COLO668 (cell line): ENCODE data around the gene BCL2.

Experiments
- DNase-seq: peaks from one replicate; lab custom pipeline; 2025; ENCODE audit not compliant: unreplicated experiment; lab: John Stamatoyannopoulos, UW

Gene BCL2

GRCh38 chr18:63187223-63187574, 132.4 kb downstream of the BCL2 start:
- no peak for DNase-seq

DNA sequence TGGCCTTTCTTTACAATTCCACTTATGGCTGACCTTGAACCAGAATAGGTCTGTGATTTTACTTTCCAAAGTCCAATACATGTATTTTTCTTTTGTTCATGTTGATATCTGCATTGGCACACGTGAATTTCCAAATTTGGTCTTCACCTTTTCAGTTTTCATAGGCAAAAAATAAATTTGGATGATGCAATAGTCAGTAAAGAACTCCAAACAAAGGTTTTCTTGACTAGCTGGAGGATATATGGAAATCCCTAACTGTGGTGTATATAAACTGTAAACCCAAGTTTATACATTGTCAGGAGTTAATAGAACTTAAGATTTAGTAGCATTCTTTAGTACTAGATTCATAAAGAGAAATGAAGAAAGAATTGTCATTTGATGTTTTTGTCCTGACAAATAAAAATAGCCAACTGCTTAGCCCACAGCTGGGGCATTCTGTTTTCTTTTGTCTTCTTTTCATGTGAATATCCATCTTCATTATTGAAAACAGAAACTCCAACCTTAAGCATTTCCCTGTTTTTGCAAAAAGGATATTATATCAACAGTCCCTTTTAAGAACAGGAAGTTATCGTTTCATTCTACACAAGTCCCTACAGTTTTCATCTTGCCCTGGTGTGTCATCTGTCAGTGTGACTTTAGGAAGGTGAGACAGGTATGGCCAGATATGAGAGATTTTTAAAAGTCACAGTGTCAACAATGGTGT, 132.9 kb downstream of the BCL2 start:
- DNase-seq: no peak

GRCh38 chr18:63185984-63186383, 133.6 kb downstream of the BCL2 start:
- no peak for DNase-seq

- no peak for DNase-seq
These were observed 135.4 kb downstream of the BCL2 start for GRCh38 chr18:63183952-63184770.

- DNase-seq: no peak
These were observed 136.2 kb downstream of the BCL2 start for GRCh38 chr18:63183378-63183777.

GRCh38 chr18:63182861-63183260, 136.7 kb downstream of the BCL2 start:
- DNase-seq: peak; percentile 37

DNA sequence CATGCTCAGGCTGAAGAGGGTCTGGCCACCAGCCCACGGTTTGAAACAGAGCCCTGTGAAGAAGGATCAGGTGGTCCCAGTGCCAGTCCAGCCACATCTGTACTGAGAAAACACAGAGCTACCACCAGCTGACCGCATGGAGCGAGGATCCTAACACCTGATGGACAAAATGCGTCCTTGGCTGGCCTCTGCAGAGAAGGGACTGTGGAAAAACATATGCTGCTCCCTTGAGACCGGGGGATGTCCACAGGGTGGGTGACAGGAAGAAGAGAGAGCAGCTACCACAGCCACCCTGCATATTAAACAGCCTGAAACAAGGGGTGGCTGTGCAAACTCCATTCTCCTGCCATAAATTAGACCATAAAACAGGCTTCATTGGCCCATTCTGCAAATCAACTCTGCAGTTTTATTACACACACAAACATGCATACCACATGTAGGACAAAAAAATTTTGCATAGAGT, 137.2 kb downstream of the BCL2 start:
- no peak for DNase-seq

DNA sequence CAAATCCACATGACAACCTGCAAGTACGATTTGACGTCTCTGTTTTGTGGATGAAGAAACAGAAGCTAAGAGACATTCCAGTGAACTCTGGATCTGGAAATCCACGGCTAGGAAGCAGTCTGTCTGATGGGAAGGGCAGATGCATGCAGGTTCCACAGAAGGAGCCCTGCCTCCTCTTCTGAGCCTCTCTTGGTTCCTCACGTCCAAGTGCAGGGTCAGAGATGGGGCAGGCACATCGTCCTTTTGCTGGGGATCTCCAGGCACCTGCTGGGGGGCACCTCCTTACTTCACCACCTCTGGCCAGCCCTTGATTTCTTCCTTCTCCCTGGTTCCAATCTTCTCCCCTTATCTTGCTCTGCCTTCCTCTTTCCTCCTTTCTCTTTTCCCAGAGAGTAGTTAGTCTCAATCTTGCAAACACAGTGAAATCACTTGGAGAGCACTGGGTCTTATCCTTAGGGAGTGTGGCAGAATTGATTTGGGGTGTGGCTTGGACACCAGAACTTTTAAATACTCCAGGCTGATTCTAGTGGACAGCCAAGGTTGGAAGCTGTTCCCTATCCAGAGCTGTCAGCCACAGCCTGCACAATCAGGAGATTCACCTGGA, 137.8 kb downstream of the BCL2 start:
- no peak for DNase-seq

DNA sequence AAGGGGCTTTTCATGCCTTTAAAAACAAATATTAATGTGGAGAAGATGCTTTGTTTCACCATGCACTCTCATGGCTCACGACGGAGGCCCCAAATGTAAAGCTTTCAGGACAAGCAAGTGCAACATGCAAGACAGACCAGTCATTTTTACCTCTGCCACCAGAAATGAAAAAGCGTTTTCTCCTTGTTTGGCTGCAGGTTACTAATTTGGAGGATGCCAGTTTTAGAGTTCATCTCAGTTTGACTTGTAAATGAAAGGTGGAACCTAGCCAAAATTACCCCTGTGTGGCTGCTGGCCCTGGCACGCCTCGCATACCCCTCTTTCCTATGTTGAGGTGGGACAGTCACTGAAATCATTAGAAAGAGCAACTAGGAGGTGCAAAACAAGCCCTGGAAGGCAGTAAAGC, 138.6 kb downstream of the BCL2 start:
- DNase-seq: no peak

DNA sequence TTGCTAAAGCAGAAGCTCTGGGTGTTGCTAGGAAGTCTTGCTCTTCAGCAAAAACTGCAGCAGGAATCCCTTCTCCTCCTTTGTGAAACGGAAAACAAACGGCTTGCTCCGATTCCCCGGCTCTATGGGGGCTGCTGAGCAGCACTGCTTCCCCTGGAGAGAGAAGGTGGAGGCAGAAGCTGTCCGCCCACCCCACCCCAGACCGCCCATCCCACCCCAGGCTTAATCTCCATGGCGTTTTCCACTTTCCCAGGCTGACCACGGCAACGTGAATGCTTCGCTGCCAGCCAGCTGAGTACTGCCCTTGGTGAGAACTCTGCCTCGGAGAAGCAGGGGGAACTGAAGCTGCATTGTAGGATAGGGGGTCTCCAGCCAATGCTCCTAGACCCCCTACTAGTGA, 139.2 kb downstream of the BCL2 start:
- no peak for DNase-seq

DNA sequence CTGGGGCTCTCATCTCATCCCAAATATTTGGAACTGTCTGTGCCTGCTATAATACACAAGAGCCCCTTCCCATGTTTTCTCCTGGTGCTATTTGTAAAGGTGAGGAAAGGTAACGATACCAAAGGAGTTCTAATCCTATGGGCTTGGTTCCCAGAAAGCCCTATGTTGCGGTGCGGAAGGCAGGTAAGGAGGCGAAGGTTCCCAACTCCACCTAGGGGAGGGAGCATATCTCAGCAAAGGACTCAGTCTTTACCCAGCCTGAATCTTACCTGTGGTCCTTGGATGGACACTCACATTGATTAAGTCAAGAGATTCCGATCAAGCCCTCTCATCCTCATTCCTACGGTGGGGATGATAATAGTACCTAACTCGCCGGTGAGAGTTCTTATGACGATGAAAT, 140.1 kb downstream of the BCL2 start:
- DNase-seq: no peak

- DNase-seq: no peak
These were observed 140.6 kb downstream of the BCL2 start for GRCh38 chr18:63178971-63179370.

GRCh38 chr18:63177919-63178821, 141.4 kb downstream of the BCL2 start:
- DNase-seq: no peak

DNA sequence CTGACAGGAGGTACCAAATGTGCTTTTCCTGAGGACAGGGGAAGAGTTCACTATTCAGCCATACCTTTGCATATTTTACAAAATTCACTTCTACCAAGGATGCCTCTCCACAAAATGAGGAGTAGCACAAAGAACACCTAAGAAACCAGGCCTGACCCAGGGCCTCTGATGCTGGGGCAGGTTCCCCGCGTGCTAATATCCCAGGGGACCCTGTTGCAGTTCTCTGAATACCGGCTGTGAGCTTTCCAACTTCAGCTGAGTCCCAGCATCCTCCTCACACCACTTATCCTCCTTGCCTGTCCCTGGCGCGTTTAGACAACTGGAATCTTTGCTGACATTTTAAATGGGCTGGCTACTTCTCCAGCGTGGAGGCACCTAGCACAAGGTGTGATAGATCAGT, 142.3 kb downstream of the BCL2 start:
- no peak for DNase-seq

- DNase-seq: no peak
These were observed 144.3 kb downstream of the BCL2 start for GRCh38 chr18:63175264-63175663.

DNA sequence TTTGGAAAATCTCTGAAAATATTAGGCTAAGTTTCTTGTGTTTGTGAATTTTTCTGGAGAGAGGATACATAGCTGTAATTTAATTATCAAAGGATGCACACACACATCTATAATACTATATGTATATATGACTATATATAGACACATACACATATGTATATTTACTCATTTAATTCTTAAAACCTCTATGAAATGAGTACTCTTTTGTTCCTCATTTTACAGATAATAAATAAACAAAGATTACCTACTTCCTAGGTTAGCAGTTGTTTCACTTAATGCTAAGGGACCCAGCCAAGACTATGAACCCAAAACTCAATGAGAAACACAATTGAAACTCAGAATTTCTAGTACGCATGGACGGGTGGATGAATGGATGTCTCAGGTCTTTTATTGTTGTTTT, 145.6 kb downstream of the BCL2 start:
- DNase-seq: no peak

- no peak for DNase-seq
These were observed 149.7 kb downstream of the BCL2 start for GRCh38 chr18:63169853-63170252.

DNA sequence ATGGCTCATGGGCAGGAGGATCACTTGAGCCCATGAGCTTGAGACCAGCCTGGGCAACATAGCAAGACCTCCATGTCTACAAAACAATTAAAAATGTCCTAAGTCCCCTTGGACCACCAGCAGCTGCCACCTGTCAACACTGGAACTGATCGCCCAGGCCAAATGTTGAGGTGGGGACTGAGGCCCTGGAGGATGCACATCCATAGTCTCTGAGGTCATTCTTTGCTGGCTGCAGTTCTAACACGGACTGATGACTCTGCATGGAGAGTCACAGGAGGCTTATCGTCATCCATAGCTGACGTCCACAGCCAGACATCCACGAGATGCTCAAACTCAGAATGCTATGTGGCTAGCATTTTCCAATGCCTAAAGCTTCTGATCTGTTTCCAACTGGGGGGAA, 151.3 kb downstream of the BCL2 start:
- DNase-seq: no peak

DNA sequence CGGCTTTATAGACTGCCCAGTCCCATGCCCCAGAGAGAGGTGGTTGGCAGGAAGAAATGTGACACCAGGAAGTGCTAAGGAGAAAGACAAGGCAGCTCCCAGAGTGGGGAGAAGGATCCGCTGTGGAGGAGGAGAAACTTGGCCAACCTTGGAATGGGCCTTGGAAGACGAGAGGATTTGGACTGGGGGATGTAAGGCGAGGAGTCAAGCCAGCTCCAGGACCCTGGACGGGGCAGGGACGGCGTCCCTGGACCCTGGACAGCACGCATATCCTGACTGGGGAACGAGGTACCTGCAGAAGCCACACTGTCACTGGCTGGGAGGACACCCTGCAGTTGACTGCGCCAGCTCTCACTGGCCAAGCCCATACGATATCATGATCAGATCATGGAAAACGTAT, 153.4 kb downstream of the BCL2 start:
- DNase-seq: no peak

DNA sequence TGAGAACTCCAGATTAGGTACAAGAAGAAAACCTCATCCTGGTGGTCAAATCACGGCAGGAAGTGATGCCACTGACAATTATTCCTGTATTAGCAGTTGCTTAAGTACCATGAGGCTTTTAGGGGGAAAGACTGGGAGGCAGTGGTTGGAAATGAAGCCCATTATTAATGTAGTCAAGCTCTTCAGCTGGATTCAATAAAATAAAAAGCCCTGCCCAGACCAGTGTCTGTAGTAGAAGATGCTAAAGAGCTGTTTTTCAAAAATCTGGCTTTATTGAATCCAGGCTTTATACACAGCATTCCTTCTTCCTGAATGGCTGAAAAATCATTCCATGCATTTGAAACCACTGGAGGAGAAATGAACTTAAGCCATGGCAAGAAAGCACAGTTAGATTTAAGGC, 155.2 kb downstream of the BCL2 start:
- no peak for DNase-seq
